Ramos (cell line): Measurements from ENCODE around the gene SLC22A7.

ENCODE experiments used
- in situ Hi-C: fragments of 300-500 bp; cut with MboI; formaldehyde crosslinking; loops from one replicate; pipeline ENCODE4 v1.14.3; 2022; ENCODE audit warnings: low sequenced_read_pairs; ENCODE audit not compliant: unreplicated experiment

Gene SLC22A7

GRCh38 chr6:43297644-43298564, at the start of gene SLC22A7:
SLC22A7 (plus strand) TSS chr6:43298260; CDS start chr6:43298359, 99 bp downstream.
- in situ Hi-C loops = no loop called here

- in situ Hi-C loops = no loop called here
These were observed 49.3 kb upstream of the SLC22A7 start for GRCh38 chr6:43248791-43249190.

- in situ Hi-C loops = no loop called here
These were observed 47.1 kb upstream of the SLC22A7 start for GRCh38 chr6:43250992-43251373.

GRCh38 chr6:43253401-43253800, 44.7 kb upstream of the SLC22A7 start:
- in situ Hi-C loops = no loop called here

GRCh38 chr6:43254138-43254817, 43.8 kb upstream of the SLC22A7 start:
- in situ Hi-C loops = no loop called here

GRCh38 chr6:43254846-43255245, 43.2 kb upstream of the SLC22A7 start:
- in situ Hi-C loops = loop anchor here (5.0 kb wide), 1 partner anchor 152 kb away; no protein-coding TSS in a partner anchor

GRCh38 chr6:43255408-43256054, 42.5 kb upstream of the SLC22A7 start:
- in situ Hi-C loops = loop anchor here (5.0 kb wide), 1 partner anchor 152 kb away; no protein-coding TSS in a partner anchor

GRCh38 chr6:43256670-43257366, 41.2 kb upstream of the SLC22A7 start:
- in situ Hi-C loops = loop anchor here (5.0 kb wide), 1 partner anchor 150 kb away; no protein-coding TSS in a partner anchor

- in situ Hi-C loops = loop anchor here (5.0 kb wide), 1 partner anchor 150 kb away; no protein-coding TSS in a partner anchor
These were observed 40.5 kb upstream of the SLC22A7 start for GRCh38 chr6:43257367-43258145.

- in situ Hi-C loops = loop anchor here (5.0 kb wide), 1 partner anchor 149 kb away; no protein-coding TSS in a partner anchor
These were observed 39.9 kb upstream of the SLC22A7 start for GRCh38 chr6:43258180-43258579.

GRCh38 chr6:43258807-43259686, 39.0 kb upstream of the SLC22A7 start:
- in situ Hi-C loops = loop anchor here (5.0 kb wide), 1 partner anchor 148 kb away; no protein-coding TSS in a partner anchor

GRCh38 chr6:43260791-43261190, 37.3 kb upstream of the SLC22A7 start:
- in situ Hi-C loops = loop anchor here (5.0 kb wide), 1 partner anchor 242 kb away; no protein-coding TSS in a partner anchor

- in situ Hi-C loops = loop anchor here (5.0 kb wide), 1 partner anchor 241 kb away; no protein-coding TSS in a partner anchor
These were observed 36.9 kb upstream of the SLC22A7 start for GRCh38 chr6:43261198-43261597.

GRCh38 chr6:43262000-43262779, 35.9 kb upstream of the SLC22A7 start:
- in situ Hi-C loops = loop anchor here (5.0 kb wide), 1 partner anchor 240 kb away; no protein-coding TSS in a partner anchor

- in situ Hi-C loops = loop anchor here (5.0 kb wide), 1 partner anchor 239 kb away; no protein-coding TSS in a partner anchor
These were observed 35.2 kb upstream of the SLC22A7 start for GRCh38 chr6:43262780-43263313.

- in situ Hi-C loops = loop anchor here (5.0 kb wide), 1 partner anchor 239 kb away; no protein-coding TSS in a partner anchor
These were observed 34.5 kb upstream of the SLC22A7 start for GRCh38 chr6:43263314-43264178.
